Measurements from ENCODE around the gene PFKFB3. TPM values are rescaled to one million over a fixed set of nuclear protein-coding genes. Genes with fewer than 3 reads are reported as not detected.

Gene PFKFB3
- total and polyA plus RNA-seq, 4 donors = 11.4 to 234 (median 66.3) TPM

DNA sequence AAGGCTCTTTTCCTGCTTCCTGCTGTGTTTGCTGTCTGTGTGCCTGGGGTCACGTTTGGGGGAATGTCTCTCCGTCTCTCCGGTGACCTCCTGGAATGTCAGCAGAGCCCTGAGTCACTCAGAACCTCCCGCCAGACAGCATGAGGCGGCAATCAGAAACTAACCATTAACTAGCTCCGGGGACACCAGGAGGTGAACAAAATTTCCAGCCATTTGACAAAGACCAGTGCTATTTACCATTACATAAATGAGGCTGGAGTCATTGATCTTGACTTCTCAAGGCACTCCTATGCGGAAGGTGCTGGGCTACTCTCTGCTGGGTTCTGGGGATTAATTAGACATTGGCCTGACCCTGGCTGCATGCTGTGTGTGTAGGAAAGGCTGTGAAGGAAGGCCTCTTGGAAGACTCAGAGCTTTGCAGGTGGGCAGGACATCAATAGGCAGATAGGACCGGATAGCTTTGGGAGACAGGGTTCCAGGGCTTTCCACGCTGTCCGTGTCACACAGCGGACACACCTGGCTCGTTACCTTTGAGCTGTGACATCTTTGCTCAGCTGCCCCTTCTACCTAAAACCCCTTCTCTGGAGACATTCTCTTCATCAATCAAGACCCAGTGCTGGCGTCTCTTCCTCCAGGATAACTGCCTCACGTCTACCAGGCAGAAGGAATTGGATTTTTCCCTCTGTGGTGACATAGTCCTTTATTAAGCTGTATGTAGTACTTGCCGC is 77.0 kb downstream of the PFKFB3 start:
- H3K9ac ChIP-seq (ENCODE audit: insufficient read depth in 1 of 2, low read length in 2 of 2) = no peak overlapping the region
- peak; percentile 56 for ATAC-seq (ENCODE audit: insufficient read depth, low FRiP score)
- peak overlapping the region in 1 of 2 donors; percentile 21 for H3K27ac ChIP-seq (ENCODE audit: low read depth in 1 of 2, low read length in 1 of 2)
- TF ChIP-seq, protein P1, sequence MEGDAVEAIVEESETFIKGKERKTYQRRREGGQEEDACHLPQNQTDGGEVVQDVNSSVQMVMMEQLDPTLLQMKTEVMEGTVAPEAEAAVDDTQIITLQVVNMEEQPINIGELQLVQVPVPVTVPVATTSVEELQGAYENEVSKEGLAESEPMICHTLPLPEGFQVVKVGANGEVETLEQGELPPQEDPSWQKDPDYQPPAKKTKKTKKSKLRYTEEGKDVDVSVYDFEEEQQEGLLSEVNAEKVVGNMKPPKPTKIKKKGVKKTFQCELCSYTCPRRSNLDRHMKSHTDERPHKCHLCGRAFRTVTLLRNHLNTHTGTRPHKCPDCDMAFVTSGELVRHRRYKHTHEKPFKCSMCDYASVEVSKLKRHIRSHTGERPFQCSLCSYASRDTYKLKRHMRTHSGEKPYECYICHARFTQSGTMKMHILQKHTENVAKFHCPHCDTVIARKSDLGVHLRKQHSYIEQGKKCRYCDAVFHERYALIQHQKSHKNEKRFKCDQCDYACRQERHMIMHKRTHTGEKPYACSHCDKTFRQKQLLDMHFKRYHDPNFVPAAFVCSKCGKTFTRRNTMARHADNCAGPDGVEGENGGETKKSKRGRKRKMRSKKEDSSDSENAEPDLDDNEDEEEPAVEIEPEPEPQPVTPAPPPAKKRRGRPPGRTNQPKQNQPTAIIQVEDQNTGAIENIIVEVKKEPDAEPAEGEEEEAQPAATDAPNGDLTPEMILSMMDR (IDR thresholded peaks at IDR 0.05; ENCODE audit: control extremely low read depth, extremely low read depth) = no peak
- H3K27me3 ChIP-seq (ENCODE audit: control insufficient read depth in 3 of 3, insufficient read depth in 3 of 3, low read length in 2 of 3) = no peaks in the 10 kb centered on the region
- H3K4me1 ChIP-seq (ENCODE audit: control insufficient read depth in 5 of 5, insufficient read depth in 5 of 5, low read length in 5 of 5) = peaks cover 3 to 20% (median 9%) of the 10 kb centered on the region in 5 donors
- H3K4me3 ChIP-seq = no peak overlapping the region
- WGBS, 2 donors = 72 to 79% methylated on average over 15 of the region's 15 CpGs
- no peaks in the 10 kb centered on the region for H3K36me3 ChIP-seq (ENCODE audit: control insufficient read depth in 4 of 4, insufficient read depth in 4 of 4, low read length in 4 of 4)
- H3K9me3 ChIP-seq (ENCODE audit: control insufficient read depth in 4 of 4, insufficient read depth in 3 of 4, low read length in 3 of 4) = no peaks in the 10 kb centered on the region
- no peak for DNase-seq

DNA sequence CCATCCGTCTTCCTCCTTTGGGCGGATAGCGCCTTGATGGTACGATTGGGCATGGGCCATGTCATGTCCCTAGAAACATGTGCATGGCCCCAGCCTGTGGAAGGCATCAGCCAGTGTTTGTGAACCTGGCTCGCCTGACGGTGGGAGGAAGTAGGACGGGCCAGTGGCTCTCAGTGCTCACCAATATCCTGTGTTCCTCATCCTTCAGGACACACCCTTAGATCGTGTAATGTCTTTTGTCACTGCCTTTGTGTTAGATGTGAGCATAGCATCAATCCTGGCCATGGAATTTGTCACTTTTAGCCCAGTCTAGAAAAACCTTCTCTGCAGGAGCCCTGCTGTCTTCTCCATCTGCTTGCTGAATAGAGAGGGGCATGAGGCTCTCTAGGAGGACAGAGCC is 77.6 kb downstream of the PFKFB3 start:
- DNase-seq (no peak), ATAC-seq (ENCODE audit: insufficient read depth, low FRiP score) (no peak)
- Histone ChIP-seq H3K4me3 (no peak overlapping the region), H3K27ac (ENCODE audit: low read depth in 1 of 2, low read length in 1 of 2) (peak overlapping the region in 1 of 2 donors; percentile 21), H3K9ac (ENCODE audit: insufficient read depth in 1 of 2, low read length in 2 of 2) (no peak overlapping the region), H3K27me3 (ENCODE audit: control insufficient read depth in 3 of 3, insufficient read depth in 3 of 3, low read length in 2 of 3) (no peaks in the 10 kb centered on the region), H3K4me1 (ENCODE audit: control insufficient read depth in 5 of 5, insufficient read depth in 5 of 5, low read length in 5 of 5) (peaks cover 3 to 16% (median 6%) of the 10 kb centered on the region in 5 donors), H3K9me3 (ENCODE audit: control insufficient read depth in 4 of 4, insufficient read depth in 3 of 4, low read length in 3 of 4) (no peaks in the 10 kb centered on the region), H3K36me3 (ENCODE audit: control insufficient read depth in 4 of 4, insufficient read depth in 4 of 4, low read length in 4 of 4) (no peaks in the 10 kb centered on the region)
- TF ChIP-seq, protein P1 (IDR thresholded peaks at IDR 0.05; ENCODE audit: control extremely low read depth, extremely low read depth) = no peak
- 69% methylated on average over 8 of the region's 8 CpGs for WGBS, 2 donors

DNA sequence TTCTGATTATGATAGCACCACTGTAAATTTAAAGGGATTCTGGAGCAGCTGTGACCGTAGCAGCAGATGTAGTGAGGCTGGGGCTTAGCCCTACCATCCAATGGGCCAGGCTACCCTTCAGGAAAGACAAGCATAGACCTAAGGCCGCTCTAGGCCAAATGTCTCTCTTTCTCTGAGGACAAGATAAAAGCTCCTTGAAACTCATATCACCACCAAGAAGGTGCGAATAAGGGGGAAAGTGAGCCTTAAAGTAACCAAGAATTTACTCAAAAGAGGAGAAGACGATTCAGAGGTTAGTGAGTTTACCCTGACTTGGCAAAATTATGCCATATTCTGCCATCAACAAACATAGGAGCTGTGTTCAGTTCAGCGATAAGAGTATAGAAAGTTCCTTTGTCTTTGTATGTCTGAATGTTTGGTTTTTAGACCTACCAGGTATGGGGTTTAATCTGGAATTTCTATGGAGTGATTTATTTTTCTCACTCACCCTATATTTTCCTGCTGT is 79.8 kb downstream of the PFKFB3 start:
- TF ChIP-seq, protein P1 (IDR thresholded peaks at IDR 0.05; ENCODE audit: control extremely low read depth, extremely low read depth) = no peak
- H3K4me1 ChIP-seq (ENCODE audit: control insufficient read depth in 5 of 5, insufficient read depth in 5 of 5, low read length in 5 of 5) = peaks cover 0 to 5% (median 0%) of the 10 kb centered on the region in 5 donors
- no peak overlapping the region for H3K27ac ChIP-seq (ENCODE audit: low read depth in 1 of 2, low read length in 1 of 2)
- DNase-seq (no peak), ATAC-seq (ENCODE audit: insufficient read depth, low FRiP score) (no peak)
- no peaks in the 10 kb centered on the region for H3K9me3 ChIP-seq (ENCODE audit: control insufficient read depth in 4 of 4, insufficient read depth in 3 of 4, low read length in 3 of 4)
- no peaks in the 10 kb centered on the region for H3K36me3 ChIP-seq (ENCODE audit: control insufficient read depth in 4 of 4, insufficient read depth in 4 of 4, low read length in 4 of 4)
- 96 to 98% methylated on average over 5 of the region's 5 CpGs for WGBS, 2 donors
- H3K27me3 ChIP-seq (ENCODE audit: control insufficient read depth in 3 of 3, insufficient read depth in 3 of 3, low read length in 2 of 3) = no peaks in the 10 kb centered on the region
- no peak overlapping the region for H3K4me3 ChIP-seq
- no peak overlapping the region for H3K9ac ChIP-seq (ENCODE audit: insufficient read depth in 1 of 2, low read length in 2 of 2)
